Mesendoderm (in vitro differentiated cells): ENCODE results near the gene MYO16.

Experiments used
- DNase-seq: peaks from one replicate; pipeline ENCODE4 v3.0.0; 2013
- H2AK5ac ChIP-seq: 2 replicates; pipeline ENCODE4 v1.6.1; 2013; ENCODE audit warnings: low read length, inconsistent platforms
- H2BK120ac ChIP-seq: 2 replicates; pipeline ENCODE4 v1.6.1; 2013; ENCODE audit warnings: low read depth, mild to moderate bottlenecking, low read length, moderate library complexity, mixed read lengths
- H2BK15ac ChIP-seq: replicated peaks from 2 replicates; pipeline ENCODE4 v1.6.1; 2013; ENCODE audit warnings: low read depth, mild to moderate bottlenecking, moderate library complexity
- H2BK5ac ChIP-seq: 2 replicates; pipeline ENCODE4 v1.6.1; 2013; ENCODE audit warnings: low read length, inconsistent platforms
- H3K18ac ChIP-seq: 2 replicates; pipeline ENCODE4 v1.6.1; 2013; ENCODE audit warnings: mild to moderate bottlenecking, low read length, mixed read lengths
- H3K23ac ChIP-seq: one replicate; pipeline ENCODE4 v1.6.1; 2013; ENCODE audit warnings: low read length
- H3K27ac ChIP-seq: 2 replicates; pipeline ENCODE4 v1.5.1; 2013; ENCODE audit warnings: low read depth, mild to moderate bottlenecking, inconsistent platforms, low read length, moderate library complexity
- H3K27me3 ChIP-seq: 2 replicates; pipeline ENCODE4 v1.6.1; 2013; ENCODE audit warnings: low read length, control low read depth, mild to moderate bottlenecking, inconsistent platforms; ENCODE audit not compliant: insufficient read depth, poor library complexity
- H3K36me3 ChIP-seq: 2 replicates; pipeline ENCODE4 v1.6.1; 2013; ENCODE audit warnings: low read length, inconsistent platforms; ENCODE audit not compliant: control insufficient read depth, insufficient read depth
- H3K4ac ChIP-seq: one replicate; pipeline ENCODE4 v1.6.1; 2013; ENCODE audit warnings: low read depth, mild to moderate bottlenecking, low read length, moderate library complexity
- H3K4me1 ChIP-seq: 2 replicates; pipeline ENCODE4 v1.6.1; 2013; ENCODE audit warnings: low read depth, low read length, inconsistent platforms; ENCODE audit not compliant: control insufficient read depth
- H3K4me2 ChIP-seq: 2 replicates; pipeline ENCODE4 v1.6.1; 2013; ENCODE audit warnings: low read length
- H3K4me3 ChIP-seq: 2 replicates; pipeline ENCODE4 v1.5.1; 2013; ENCODE audit warnings: mild to moderate bottlenecking, low read length
- H3K56ac ChIP-seq: one replicate; pipeline ENCODE4 v1.6.1; 2013; ENCODE audit warnings: low read length
- H3K79me1 ChIP-seq: 2 replicates; pipeline ENCODE4 v1.6.1; 2013; ENCODE audit warnings: low read length, inconsistent platforms
- H3K79me2 ChIP-seq: 2 replicates; pipeline ENCODE4 v1.6.1; 2013; ENCODE audit warnings: mild to moderate bottlenecking, low read length; ENCODE audit not compliant: control insufficient read depth, insufficient read depth
- H3K9ac ChIP-seq: 2 replicates; pipeline ENCODE4 v1.6.1; 2013; ENCODE audit warnings: low read length, inconsistent platforms
- H4K5ac ChIP-seq: one replicate; pipeline ENCODE4 v1.6.1; 2013; ENCODE audit warnings: low read length
- H4K8ac ChIP-seq: one replicate; pipeline ENCODE4 v1.6.1; 2013; ENCODE audit warnings: low read depth, mild to moderate bottlenecking, control low read depth, low read length, moderate library complexity
- WGBS: extraction: QIAGEN DNeasy Blood & Tissue Kit; methylation state at CpG from one replicate; pipeline ENCODE4 v1.1.7; 2013; ENCODE audit warnings: low lambda C conversion rate, missing lambda C conversion rate; ENCODE audit not compliant: insufficient coverage; ENCODE audit errors: extremely low coverage; 5-methylcytosine and 5-hydroxymethylcytosine counted together

MYO16 gene

GRCh38 chr13:108859197-108860012 is 230.0 kb downstream of the MYO16 start:
- Histone ChIP-seq H3K27me3 (no peaks in the 10 kb centered on the region), H2AK5ac (no peak overlapping the region), H3K36me3 (no peaks in the 10 kb centered on the region), H4K5ac (no peak overlapping the region), H4K8ac (no peak overlapping the region), H3K4ac (no peak overlapping the region), H2BK120ac (no peak overlapping the region), H3K27ac (no peak overlapping the region), H2BK15ac (no peak overlapping the region), H3K4me1 (no peaks in the 10 kb centered on the region), H3K4me2 (no peak overlapping the region), H3K23ac (no peak overlapping the region), H2BK5ac (no peak overlapping the region), H3K4me3 (no peak overlapping the region), H3K79me2 (no peaks in the 10 kb centered on the region), H3K56ac (no peak overlapping the region), H3K79me1 (no peaks in the 10 kb centered on the region), H3K18ac (no peak overlapping the region), H3K9ac (no peak overlapping the region)
- no CpG with 5 or more reads among the region's 8 CpGs for WGBS
- peak; percentile 59 for DNase-seq

GRCh38 chr13:108860418-108860817 is 231.0 kb downstream of the MYO16 start:
- Histone ChIP-seq H3K79me1 (no peaks in the 10 kb centered on the region), H3K36me3 (no peaks in the 10 kb centered on the region), H3K4me1 (no peaks in the 10 kb centered on the region), H4K8ac (no peak overlapping the region), H3K23ac (no peak overlapping the region), H2AK5ac (no peak overlapping the region), H3K27ac (no peak overlapping the region), H3K56ac (no peak overlapping the region), H3K18ac (no peak overlapping the region), H4K5ac (no peak overlapping the region), H3K4me2 (no peak overlapping the region), H3K4me3 (no peak overlapping the region), H2BK15ac (no peak overlapping the region), H3K27me3 (no peaks in the 10 kb centered on the region), H3K79me2 (no peaks in the 10 kb centered on the region), H2BK5ac (no peak overlapping the region), H3K9ac (no peak overlapping the region), H2BK120ac (no peak overlapping the region), H3K4ac (no peak overlapping the region)
- no CpG with 5 or more reads among the region's 3 CpGs for WGBS
- no peak for DNase-seq

DNA sequence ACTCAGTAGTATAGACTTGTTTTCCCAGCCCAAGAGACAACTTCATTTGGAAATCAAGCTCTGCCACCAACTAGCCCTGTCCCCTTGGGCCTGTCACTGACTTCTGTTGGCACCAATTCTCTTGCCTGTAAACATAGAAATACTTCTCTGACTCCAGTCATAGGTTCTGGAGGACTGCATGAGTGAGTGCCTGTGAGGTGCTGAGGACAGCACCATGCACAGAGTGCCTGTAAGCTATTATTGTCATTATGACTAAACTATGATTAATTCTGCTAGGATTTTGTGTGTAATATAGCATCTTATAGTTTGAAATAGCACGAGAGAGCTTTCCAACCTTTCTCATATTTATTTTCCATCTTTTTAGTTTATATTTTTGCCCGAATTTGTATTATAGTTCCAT is 247.9 kb downstream of the MYO16 start:
- no CpG with 5 or more reads among the region's 2 CpGs for WGBS
- Histone ChIP-seq H3K36me3 (no peaks in the 10 kb centered on the region), H2BK15ac (no peak overlapping the region), H3K4me3 (no peak overlapping the region), H3K27ac (no peak overlapping the region), H2BK5ac (no peak overlapping the region), H3K79me2 (no peaks in the 10 kb centered on the region), H3K56ac (no peak overlapping the region), H3K9ac (no peak overlapping the region), H3K79me1 (no peaks in the 10 kb centered on the region), H3K4me1 (no peaks in the 10 kb centered on the region), H3K23ac (no peak overlapping the region), H3K4me2 (no peak overlapping the region), H2AK5ac (no peak overlapping the region), H3K18ac (no peak overlapping the region), H2BK120ac (no peak overlapping the region), H4K5ac (no peak overlapping the region), H4K8ac (no peak overlapping the region), H3K27me3 (no peaks in the 10 kb centered on the region), H3K4ac (no peak overlapping the region)
- no peak for DNase-seq

- Histone ChIP-seq H2BK120ac (no peak overlapping the region), H3K36me3 (no peaks in the 10 kb centered on the region), H3K27me3 (no peaks in the 10 kb centered on the region), H3K23ac (no peak overlapping the region), H4K5ac (no peak overlapping the region), H3K4me3 (no peak overlapping the region), H3K79me2 (no peaks in the 10 kb centered on the region), H3K56ac (no peak overlapping the region), H3K27ac (no peak overlapping the region), H2BK15ac (no peak overlapping the region), H4K8ac (no peak overlapping the region), H2BK5ac (no peak overlapping the region), H2AK5ac (no peak overlapping the region), H3K4me2 (no peak overlapping the region), H3K4ac (no peak overlapping the region), H3K4me1 (no peaks in the 10 kb centered on the region), H3K9ac (no peak overlapping the region), H3K18ac (no peak overlapping the region), H3K79me1 (no peaks in the 10 kb centered on the region)
- no peak for DNase-seq
- WGBS: no CpG with 5 or more reads among the region's 2 CpGs
These were observed 249.3 kb downstream of the MYO16 start for GRCh38 chr13:108878732-108879131.

DNA sequence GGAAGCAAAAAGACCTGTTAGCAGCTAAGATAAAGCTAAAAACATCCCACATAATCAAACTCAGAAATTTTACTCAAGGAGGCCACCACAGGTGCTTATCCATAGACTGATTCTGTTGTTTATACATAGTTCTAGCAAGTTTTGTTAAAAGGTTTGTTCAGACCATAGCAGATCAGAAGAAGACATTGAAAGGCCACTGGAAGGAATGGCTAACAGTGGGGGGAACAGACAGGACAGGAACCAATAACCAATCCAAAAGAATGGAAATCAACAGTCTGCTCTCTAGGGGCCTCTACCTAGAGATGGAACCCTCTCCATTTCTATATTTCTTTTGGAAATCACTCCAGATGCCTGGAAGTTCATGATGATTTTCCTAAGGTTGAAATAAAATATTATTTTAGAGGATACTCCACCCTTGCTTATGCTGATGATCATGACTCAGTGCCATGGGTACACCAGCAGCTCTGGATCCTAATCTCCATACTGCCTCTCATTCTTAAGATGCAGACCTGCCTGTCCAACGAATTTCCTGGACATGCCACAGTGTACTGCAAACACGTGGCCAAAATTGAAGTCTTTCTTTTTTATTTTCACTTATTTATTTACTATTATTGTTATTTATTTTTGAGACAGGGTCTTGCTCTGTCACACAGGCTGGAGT is 260.0 kb downstream of the MYO16 start:
- Histone ChIP-seq H3K4me3 (no peak overlapping the region), H3K27me3 (no peaks in the 10 kb centered on the region), H3K4me1 (no peaks in the 10 kb centered on the region), H3K9ac (no peak overlapping the region), H3K27ac (no peak overlapping the region), H3K23ac (no peak overlapping the region), H4K5ac (no peak overlapping the region), H4K8ac (no peak overlapping the region), H2AK5ac (no peak overlapping the region), H2BK15ac (no peak overlapping the region), H3K79me1 (no peaks in the 10 kb centered on the region), H3K79me2 (no peaks in the 10 kb centered on the region), H3K18ac (no peak overlapping the region), H2BK5ac (no peak overlapping the region), H3K56ac (no peak overlapping the region), H2BK120ac (no peak overlapping the region), H3K36me3 (no peaks in the 10 kb centered on the region), H3K4ac (no peak overlapping the region), H3K4me2 (no peak overlapping the region)
- WGBS: no CpG with 5 or more reads among the region's 2 CpGs
- no peak for DNase-seq
